Measurements from ENCODE around the gene ADCY4. TPM values are rescaled to one million over a fixed set of nuclear protein-coding genes. Genes with fewer than 3 reads are reported as not detected.

Gene ADCY4
- total and polyA plus RNA-seq, 2 of the 13 experiments (the other 11 are each of a cell fraction or from before 2014, with no cell fraction given), result 0.03 TPM; not detected in 1

- H3K4me3 ChIP-seq (replicated peaks in 1 of 3; ENCODE audit: insufficient read depth in 1 of 3, low read depth in 2 of 3, low read length in 3 of 3), result peak within 1 kb of the TSS; percentile 44 to 73 (median 56)
- TF ChIP-seq, protein P1, sequence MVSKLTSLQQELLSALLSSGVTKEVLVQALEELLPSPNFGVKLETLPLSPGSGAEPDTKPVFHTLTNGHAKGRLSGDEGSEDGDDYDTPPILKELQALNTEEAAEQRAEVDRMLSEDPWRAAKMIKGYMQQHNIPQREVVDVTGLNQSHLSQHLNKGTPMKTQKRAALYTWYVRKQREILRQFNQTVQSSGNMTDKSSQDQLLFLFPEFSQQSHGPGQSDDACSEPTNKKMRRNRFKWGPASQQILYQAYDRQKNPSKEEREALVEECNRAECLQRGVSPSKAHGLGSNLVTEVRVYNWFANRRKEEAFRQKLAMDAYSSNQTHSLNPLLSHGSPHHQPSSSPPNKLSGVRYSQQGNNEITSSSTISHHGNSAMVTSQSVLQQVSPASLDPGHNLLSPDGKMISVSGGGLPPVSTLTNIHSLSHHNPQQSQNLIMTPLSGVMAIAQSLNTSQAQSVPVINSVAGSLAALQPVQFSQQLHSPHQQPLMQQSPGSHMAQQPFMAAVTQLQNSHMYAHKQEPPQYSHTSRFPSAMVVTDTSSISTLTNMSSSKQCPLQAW (CRISPR knock-in tag; IDR thresholded peaks at IDR 0.05), result peak; percentile 97
- TF ChIP-seq SOX5 (CRISPR knock-in tag; IDR thresholded peaks at IDR 0.05; ENCODE audit: borderline replicate concordance), result peak; percentile 89
- TF ChIP-seq ZNF580 (CRISPR knock-in tag; IDR thresholded peaks at IDR 0.05; ENCODE audit: borderline replicate concordance, low read depth), result peak; percentile 98
- TF ChIP-seq, protein P2, sequence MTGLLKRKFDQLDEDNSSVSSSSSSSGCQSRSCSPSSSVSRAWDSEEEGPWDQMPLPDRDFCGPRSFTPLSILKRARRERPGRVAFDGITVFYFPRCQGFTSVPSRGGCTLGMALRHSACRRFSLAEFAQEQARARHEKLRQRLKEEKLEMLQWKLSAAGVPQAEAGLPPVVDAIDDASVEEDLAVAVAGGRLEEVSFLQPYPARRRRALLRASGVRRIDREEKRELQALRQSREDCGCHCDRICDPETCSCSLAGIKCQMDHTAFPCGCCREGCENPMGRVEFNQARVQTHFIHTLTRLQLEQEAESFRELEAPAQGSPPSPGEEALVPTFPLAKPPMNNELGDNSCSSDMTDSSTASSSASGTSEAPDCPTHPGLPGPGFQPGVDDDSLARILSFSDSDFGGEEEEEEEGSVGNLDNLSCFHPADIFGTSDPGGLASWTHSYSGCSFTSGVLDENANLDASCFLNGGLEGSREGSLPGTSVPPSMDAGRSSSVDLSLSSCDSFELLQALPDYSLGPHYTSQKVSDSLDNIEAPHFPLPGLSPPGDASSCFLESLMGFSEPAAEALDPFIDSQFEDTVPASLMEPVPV (CRISPR knock-in tag; IDR thresholded peaks at IDR 0.05), result peak; percentile 18; the same call in 1 of the 2 replicates
- peak; percentile 96; the same call in 1 of the 2 replicates for TF ChIP-seq ZNF264 (CRISPR knock-in tag; IDR thresholded peaks at IDR 0.05)
- peak; percentile 93 for TF ChIP-seq ZNF792 (CRISPR knock-in tag; IDR thresholded peaks at IDR 0.05)
- TF ChIP-seq, protein P3, sequence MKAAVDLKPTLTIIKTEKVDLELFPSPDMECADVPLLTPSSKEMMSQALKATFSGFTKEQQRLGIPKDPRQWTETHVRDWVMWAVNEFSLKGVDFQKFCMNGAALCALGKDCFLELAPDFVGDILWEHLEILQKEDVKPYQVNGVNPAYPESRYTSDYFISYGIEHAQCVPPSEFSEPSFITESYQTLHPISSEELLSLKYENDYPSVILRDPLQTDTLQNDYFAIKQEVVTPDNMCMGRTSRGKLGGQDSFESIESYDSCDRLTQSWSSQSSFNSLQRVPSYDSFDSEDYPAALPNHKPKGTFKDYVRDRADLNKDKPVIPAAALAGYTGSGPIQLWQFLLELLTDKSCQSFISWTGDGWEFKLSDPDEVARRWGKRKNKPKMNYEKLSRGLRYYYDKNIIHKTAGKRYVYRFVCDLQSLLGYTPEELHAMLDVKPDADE (CRISPR knock-in tag; IDR thresholded peaks at IDR 0.05), result no peak
- no peak; the same call in 1 of the 2 replicates for TF ChIP-seq ZBTB37 (CRISPR knock-in tag; IDR thresholded peaks at IDR 0.05)
- TF ChIP-seq, protein P4, sequence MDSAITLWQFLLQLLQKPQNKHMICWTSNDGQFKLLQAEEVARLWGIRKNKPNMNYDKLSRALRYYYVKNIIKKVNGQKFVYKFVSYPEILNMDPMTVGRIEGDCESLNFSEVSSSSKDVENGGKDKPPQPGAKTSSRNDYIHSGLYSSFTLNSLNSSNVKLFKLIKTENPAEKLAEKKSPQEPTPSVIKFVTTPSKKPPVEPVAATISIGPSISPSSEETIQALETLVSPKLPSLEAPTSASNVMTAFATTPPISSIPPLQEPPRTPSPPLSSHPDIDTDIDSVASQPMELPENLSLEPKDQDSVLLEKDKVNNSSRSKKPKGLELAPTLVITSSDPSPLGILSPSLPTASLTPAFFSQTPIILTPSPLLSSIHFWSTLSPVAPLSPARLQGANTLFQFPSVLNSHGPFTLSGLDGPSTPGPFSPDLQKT (CRISPR knock-in tag; IDR thresholded peaks at IDR 0.05; ENCODE audit: borderline replicate concordance), result no peak
- no peak for TF ChIP-seq XBP1 (CRISPR knock-in tag; IDR thresholded peaks at IDR 0.05)
- TF ChIP-seq, protein P5, sequence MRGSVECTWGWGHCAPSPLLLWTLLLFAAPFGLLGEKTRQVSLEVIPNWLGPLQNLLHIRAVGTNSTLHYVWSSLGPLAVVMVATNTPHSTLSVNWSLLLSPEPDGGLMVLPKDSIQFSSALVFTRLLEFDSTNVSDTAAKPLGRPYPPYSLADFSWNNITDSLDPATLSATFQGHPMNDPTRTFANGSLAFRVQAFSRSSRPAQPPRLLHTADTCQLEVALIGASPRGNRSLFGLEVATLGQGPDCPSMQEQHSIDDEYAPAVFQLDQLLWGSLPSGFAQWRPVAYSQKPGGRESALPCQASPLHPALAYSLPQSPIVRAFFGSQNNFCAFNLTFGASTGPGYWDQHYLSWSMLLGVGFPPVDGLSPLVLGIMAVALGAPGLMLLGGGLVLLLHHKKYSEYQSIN (CRISPR knock-in tag; IDR thresholded peaks at IDR 0.05; ENCODE audit: borderline replicate concordance), result no peak
- TF ChIP-seq NR2F2 (IDR thresholded peaks at IDR 0.05; ENCODE audit: borderline replicate concordance, low read depth), result no peak
- TF ChIP-seq ISX (CRISPR knock-in tag; conservative IDR thresholded peaks at IDR 0.05), result no peak
- no peak for TF ChIP-seq PHF21A (CRISPR knock-in tag; IDR thresholded peaks at IDR 0.05)
Measured at GRCh38 chr14:24307575-24308341, 27.1 kb downstream of the ADCY4 start, which contains the start of gene CIDEB. Gene CIDEB, minus strand, starts transcription at chr14:24307977. Its CDS starts 119 bp downstream, at chr14:24307858.

More at GRCh38 chr14:24307575-24308341, 27.1 kb downstream of the ADCY4 start, which contains the start of gene CIDEB:
- Histone ChIP-seq H3K27ac (ENCODE audit: extremely low read length, insufficient read depth, low read length) (peak within 1 kb of the TSS; percentile 90), H4K20me1 (ENCODE audit: insufficient read depth, low read length) (no peaks in the 10 kb centered on the region), H3K9me3 (ENCODE audit: low read length) (no peaks in the 10 kb centered on the region), H3K36me3 (replicated peaks in 1 of 2; ENCODE audit: control insufficient read depth in 1 of 2, insufficient read depth in 2 of 2, low read length in 2 of 2) (peaks cover 36 to 43% of the 10 kb centered on the region in 2 experiments), H2AFZ (ENCODE audit: low read length) (peak within 1 kb of the TSS; percentile 81), H3K79me2 (ENCODE audit: insufficient read depth, low read length) (peaks cover 9% of the 10 kb centered on the region), H3K9ac (ENCODE audit: insufficient read depth, low read depth, low read length) (peak within 1 kb of the TSS; percentile 86), H3K4me1 (ENCODE audit: insufficient read depth, low read length) (peaks cover 48% of the 10 kb centered on the region), H3K4me2 (ENCODE audit: low read depth, low read length) (peak within 1 kb of the TSS; percentile 92), H3K27me3 (ENCODE audit: control insufficient read depth in 1 of 2, insufficient read depth in 2 of 2, low read length in 2 of 2) (no peaks in the 10 kb centered on the region; a peak in 1 of 5 replicates)
- in situ Hi-C loops (cut with HindIII; ENCODE audit: extremely low pct_ligation_motif_present, low pct_unique_long_range_greater_than_20kb) (no loop called here), intact Hi-C loops (cut with micrococcal nuclease; ENCODE audit: unreplicated experiment) (loop anchor here (1.0 to 2.0 kb wide), 2 partner anchors 8 to 65 kb away; partner anchors contain the start of genes DHRS1, NOP9 and TINF2)
- DNase-seq (ENCODE audit: low spot score) (peak; percentile 99), FAIRE-seq (peak; percentile 99), ATAC-seq (peak; percentile 91)
- ChIA-PET CTCF (ENCODE audit: low intra/inter-chr PET ratio, low total read pairs) (interaction anchor here (0.6 to 3.4 kb wide), 7 partner anchors 8 to 742 kb away, joined by 3 to 45 read pairs (median 6); partner anchors contain the start of genes DHRS1, MDP1, NOP9 and TINF2), POLR2A (interaction anchor here (0.6 to 24.7 kb wide), 53 partner anchors 8 to 1005 kb away, joined by 3 to 850 read pairs (median 6); partner anchors contain the start of genes BCL2L2, CBLN3, CHMP4A and DCAF11)
- 4% methylated on average over 6 of the region's 6 CpGs for WGBS (ENCODE audit: low lambda C conversion rate)
- BruUV-seq (replicated peaks), result no TSS peak

All from HepG2 (cell line).